Epidermal melanocyte (primary cell): ENCODE data around the gene RPS5.

Experiments used
- DNase-seq: peaks from one replicate; pipeline ENCODE4 v3.0.0; 2011; ENCODE audit warnings: low spot score; ENCODE audit not compliant: insufficient read length

Gene RPS5

DNA sequence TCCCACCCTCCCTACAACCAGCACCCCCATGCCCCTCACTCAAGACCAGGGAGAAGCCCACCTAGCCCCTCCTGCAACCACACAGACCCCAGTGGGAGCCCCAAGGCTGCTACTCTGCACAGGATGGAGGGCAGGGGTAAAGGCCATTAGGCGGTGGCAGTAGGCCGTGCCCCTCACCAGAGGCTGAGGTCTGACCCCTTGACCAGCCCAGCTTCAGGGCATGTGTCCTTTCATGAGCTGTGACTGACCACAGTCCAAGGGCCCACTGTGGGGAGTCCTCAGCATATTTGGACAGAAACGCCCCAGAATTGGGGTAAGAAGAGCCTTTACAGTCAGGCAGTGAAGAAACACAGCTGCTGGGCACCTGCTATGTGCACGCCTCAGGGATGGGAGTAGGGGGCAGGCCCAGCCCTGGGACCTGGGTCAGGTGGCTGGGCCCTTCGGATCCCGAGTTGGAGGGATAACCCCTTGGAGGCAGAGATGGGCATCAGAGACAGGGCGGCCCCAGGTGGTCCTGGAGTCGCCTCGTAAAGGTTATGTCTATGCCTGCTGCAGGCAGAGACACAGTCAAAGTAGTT lies 1.7 kb upstream of the RPS5 start:
- no peak for DNase-seq

GRCh38 chr19:58385891-58386575 lies 1.0 kb upstream of the RPS5 start:
- DNase-seq, result no peak

GRCh38 chr19:58387338-58388174 lies 487 bp downstream of the RPS5 start:
- no peak for DNase-seq

GRCh38 chr19:58388175-58388526 lies 1.1 kb downstream of the RPS5 start:
- no peak for DNase-seq

GRCh38 chr19:58392945-58393724 lies 6.1 kb downstream of the RPS5 start:
- DNase-seq, result no peak

DNA sequence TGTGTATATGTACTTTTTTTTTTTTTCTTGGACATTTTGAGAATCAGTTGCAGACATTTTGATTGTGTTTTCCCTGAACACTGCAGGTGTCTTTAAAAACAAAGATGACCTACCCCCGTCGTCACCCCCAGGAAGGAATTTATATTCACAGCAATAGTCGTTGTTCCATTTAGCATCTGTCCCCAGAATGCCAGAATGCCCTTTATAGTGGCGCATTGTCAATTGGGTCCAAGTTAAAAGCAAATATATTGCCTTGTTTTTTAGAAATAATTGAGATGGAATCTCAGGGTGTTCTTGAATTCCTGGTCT lies 6.6 kb downstream of the RPS5 start:
- DNase-seq, result no peak

DNA sequence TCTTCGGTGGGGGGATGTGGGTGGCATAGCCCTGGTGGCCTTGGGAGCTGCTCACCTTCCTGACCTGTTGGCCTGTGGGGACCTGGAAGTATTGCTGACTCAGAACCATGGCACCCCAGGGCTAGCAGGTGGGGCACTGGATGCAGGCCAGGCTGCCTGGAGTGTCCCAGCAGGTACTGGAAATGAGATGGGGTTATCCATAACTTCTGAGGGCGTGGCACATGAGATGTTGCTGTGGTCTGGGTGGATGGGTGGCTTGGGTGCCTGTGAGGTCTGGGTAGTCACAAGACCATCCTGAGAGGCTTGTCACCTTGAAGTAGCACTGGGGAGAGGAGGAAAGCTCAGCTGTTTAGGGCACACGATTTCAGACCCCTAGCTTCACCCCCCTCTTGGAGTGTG lies 7.8 kb downstream of the RPS5 start:
- no peak for DNase-seq

GRCh38 chr19:58395220-58395978 lies 8.3 kb downstream of the RPS5 start, which contains the start of gene RNF225:
Gene RNF225 (plus strand): TSS chr19:58395656. CDS start chr19:58396090, 434 bp downstream.
- DNase-seq, result no peak

- no peak for DNase-seq
Observed at GRCh38 chr19:58395979-58396627, 9.0 kb downstream of the RPS5 start.

GRCh38 chr19:58396691-58397532 lies 9.8 kb downstream of the RPS5 start:
- no peak for DNase-seq

GRCh38 chr19:58397533-58398037 lies 10.5 kb downstream of the RPS5 start:
- DNase-seq, result no peak

- no peak for DNase-seq
Observed at GRCh38 chr19:58398087-58398486, 11.0 kb downstream of the RPS5 start.

DNA sequence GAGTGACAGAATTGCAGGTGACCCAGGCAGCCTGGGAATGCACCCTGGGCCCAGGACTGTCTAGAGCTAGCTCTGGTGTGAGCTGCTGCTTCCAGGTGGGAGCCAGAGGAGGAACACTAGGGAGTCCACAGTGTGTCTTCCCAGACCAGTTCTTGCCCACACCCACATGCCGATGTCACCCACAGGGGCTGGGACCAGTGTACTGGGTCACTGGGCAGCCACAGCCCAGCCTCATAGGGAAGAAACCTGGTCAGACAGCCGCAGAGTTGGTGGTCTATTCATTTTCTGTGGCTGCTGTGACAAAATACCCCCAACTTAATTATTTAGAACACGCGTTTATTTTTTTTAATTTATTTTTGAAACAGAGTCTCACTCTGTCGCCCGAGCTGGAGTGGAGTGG lies 11.5 kb downstream of the RPS5 start:
- DNase-seq, result no peak

DNA sequence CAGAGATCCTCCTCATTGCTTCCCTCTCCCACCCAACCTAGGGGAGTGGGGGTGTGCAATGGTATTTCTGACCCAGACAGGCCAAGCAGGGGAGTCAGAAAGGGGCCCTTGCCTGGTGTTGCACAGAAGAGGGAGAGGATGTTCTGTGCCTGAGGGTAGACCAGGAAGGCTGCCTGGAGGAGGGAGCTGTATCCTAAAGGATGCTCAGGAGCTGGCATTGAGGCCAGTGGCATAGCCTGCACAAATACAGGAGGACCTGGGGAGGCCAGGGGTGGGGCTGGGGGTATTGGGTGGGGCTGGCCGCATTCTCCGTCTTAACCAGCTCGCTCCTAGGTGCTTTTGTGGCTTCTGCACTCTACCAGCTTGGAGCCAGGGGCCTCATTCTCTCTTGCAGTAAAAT lies 12.8 kb downstream of the RPS5 start:
- no peak for DNase-seq

- no peak for DNase-seq
Observed at GRCh38 chr19:58400316-58400915, 13.3 kb downstream of the RPS5 start.

GRCh38 chr19:58400916-58401839 lies 14.1 kb downstream of the RPS5 start:
- peak; percentile 100 for DNase-seq

- no peak for DNase-seq
Observed at GRCh38 chr19:58401840-58402421, 14.9 kb downstream of the RPS5 start.
